Testis (tissue), 3 donors: ENCODE results near the gene C22orf23. TPM values are rescaled to one million over a fixed set of nuclear protein-coding genes. Genes with fewer than 3 reads are reported as not detected.

Experiments
- DNase-seq: peaks from one replicate; pipeline ENCODE4 v3.0.0-alpha.2; 2019
- H3K27ac ChIP-seq, 2 donors: fragments of 200-600 bp; sonication (generic); one replicate each; pipeline ENCODE4 v1.5.1; 2019
- H3K27me3 ChIP-seq: fragments of 200-600 bp; sonication (generic); one replicate; pipeline ENCODE4 v1.5.1; 2019
- H3K36me3 ChIP-seq: fragments of 200-600 bp; sonication (generic); one replicate; pipeline ENCODE4 v1.5.1; 2017; ENCODE audit warnings: low read depth; ENCODE audit errors: missing control alignments
- H3K4me1 ChIP-seq: fragments of 200-600 bp; sonication (generic); one replicate; pipeline ENCODE4 v1.5.1; 2019
- H3K4me3 ChIP-seq, 2 donors: fragments of 200-600 bp; sonication (generic); one replicate each; pipeline ENCODE4 v1.5.1; 2017 to 2019
- H3K9me3 ChIP-seq: fragments of 200-600 bp; sonication (generic); one replicate; pipeline ENCODE4 v1.5.1; 2017
- POLR2A ChIP-seq: fragments of 450-650 bp; IDR thresholded peaks from one replicate; pipeline ENCODE4 v1.6.1; 2017; ENCODE audit warnings: antibody characterized with exemption, mild to moderate bottlenecking, moderate library complexity
- WGBS, 2 donors: methylation state at CpG; one replicate each; pipeline ENCODE4 v1.1.5; 2018; 5-methylcytosine and 5-hydroxymethylcytosine counted together
- intact Hi-C: fragments of 100-400 bp; cut with DNase I; formaldehyde crosslinking; loops from one replicate; pipeline ENCODE4 v1.15.1; 2023; ENCODE audit warnings: low total_unique reads
- polyA plus RNA-seq: library from polyadenylated mRNA; stranded (reverse); fragments of 350-450 nt; fragmentation: Illumina TruSeq; extraction: RNeasy Lipid Tissue Mini Kit (QIAGEN cat#74804); gene quantifications from one replicate; pipeline ENCODE4 v1.2.3, GENCODE V29; 2014; ENCODE audit warnings: low read depth, low replicate concordance; ENCODE audit not compliant: insufficient read depth
- total RNA-seq, 2 donors: library from RNA; depleted of rRNA; stranded (reverse); fragments of >200 nt; gene quantifications; one replicate each; pipeline ENCODE4 v1.2.3, GENCODE V29; 2016
- TF ChIP-seq, protein P1 (sequence below), 3 experiments: fragments of 450-650 bp in 2 of 3; fragments of 200-600 bp in 1 of 3; sonication (generic) in 1 of 3; IDR thresholded peaks; one replicate each; pipeline ENCODE4 v1.5.1; 2016 to 2019; ENCODE audit warnings: antibody characterized with exemption in 3 of 3, mild to moderate bottlenecking in 2 of 3, moderate library complexity in 1 of 3

Gene C22orf23
- total and polyA plus RNA-seq, 3 donors from 2014 or later: 50.9 to 241 (median 70.9) TPM

- H3K4me3 ChIP-seq: no peak overlapping the region
- H3K9me3 ChIP-seq: no peaks in the 10 kb centered on the region
- intact Hi-C loops: no loop called here
- no peaks in the 10 kb centered on the region for H3K36me3 ChIP-seq
- peak overlapping the region; percentile 16 to 72 for H3K27ac ChIP-seq
- no peaks in the 10 kb centered on the region for H3K27me3 ChIP-seq
- DNase-seq: peak; percentile 92
- TF ChIP-seq POLR2A: no peak
- TF ChIP-seq, protein P1, sequence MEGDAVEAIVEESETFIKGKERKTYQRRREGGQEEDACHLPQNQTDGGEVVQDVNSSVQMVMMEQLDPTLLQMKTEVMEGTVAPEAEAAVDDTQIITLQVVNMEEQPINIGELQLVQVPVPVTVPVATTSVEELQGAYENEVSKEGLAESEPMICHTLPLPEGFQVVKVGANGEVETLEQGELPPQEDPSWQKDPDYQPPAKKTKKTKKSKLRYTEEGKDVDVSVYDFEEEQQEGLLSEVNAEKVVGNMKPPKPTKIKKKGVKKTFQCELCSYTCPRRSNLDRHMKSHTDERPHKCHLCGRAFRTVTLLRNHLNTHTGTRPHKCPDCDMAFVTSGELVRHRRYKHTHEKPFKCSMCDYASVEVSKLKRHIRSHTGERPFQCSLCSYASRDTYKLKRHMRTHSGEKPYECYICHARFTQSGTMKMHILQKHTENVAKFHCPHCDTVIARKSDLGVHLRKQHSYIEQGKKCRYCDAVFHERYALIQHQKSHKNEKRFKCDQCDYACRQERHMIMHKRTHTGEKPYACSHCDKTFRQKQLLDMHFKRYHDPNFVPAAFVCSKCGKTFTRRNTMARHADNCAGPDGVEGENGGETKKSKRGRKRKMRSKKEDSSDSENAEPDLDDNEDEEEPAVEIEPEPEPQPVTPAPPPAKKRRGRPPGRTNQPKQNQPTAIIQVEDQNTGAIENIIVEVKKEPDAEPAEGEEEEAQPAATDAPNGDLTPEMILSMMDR (IDR thresholded peaks at IDR 0.05): peak; percentile 83 to 89 (median 86)
- 26 to 50% methylated on average over 1 to 7 of the region's 13 CpGs for WGBS, 2 donors
- H3K4me1 ChIP-seq: peaks cover 43% of the 10 kb centered on the region
These were observed 19.6 kb downstream of the C22orf23 start for GRCh38 chr22:37933711-37934376.

DNA sequence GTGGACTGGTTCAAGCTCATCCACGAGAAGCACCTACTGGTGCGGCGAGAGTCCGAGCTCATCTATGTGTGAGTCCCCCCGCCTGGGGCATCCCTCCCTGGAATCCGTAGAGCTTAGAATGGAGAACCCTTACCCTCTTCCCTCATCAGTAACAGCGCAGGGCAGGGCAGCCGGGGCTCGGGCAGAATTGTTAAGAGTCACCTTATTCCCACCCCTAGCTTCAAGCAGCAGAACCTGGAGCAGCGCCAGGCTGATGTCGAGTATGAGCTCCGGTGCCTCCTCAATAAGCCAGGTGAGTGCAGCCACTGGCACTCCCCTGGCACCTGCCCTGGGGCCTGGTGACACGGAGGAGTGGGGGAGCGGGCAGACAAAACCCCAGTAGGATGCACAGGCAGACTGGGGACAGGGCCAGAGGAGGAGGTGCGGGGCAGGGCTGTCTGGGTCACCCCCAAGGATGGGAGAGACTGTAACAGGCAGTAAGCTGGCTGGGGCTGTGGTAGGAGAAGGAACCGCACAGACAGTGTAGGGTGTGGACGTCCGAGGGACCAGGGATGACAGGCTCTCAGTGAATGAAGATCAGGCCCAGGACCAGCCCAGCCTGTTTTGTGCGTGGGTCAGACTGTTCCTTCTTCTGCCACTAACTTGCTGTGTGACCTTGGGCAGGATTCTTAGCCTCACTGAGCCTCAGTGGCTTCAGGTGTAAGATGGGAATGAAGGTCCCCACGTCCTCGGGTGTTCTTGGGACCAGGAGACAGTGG lies 20.4 kb downstream of the C22orf23 start:
- H3K4me1 ChIP-seq: peaks cover 43% of the 10 kb centered on the region
- H3K27ac ChIP-seq: peak overlapping the region; percentile 16 to 72
- TF ChIP-seq, protein P1 (IDR thresholded peaks at IDR 0.05): no peak
- TF ChIP-seq POLR2A: no peak
- no peak overlapping the region for H3K4me3 ChIP-seq
- intact Hi-C loops: no loop called here
- WGBS, 2 donors: 65 to 74% methylated on average over 15 to 21 of the region's 21 CpGs
- no peaks in the 10 kb centered on the region for H3K27me3 ChIP-seq
- H3K9me3 ChIP-seq: no peaks in the 10 kb centered on the region
- peak; percentile 27 for DNase-seq
- no peaks in the 10 kb centered on the region for H3K36me3 ChIP-seq

DNA sequence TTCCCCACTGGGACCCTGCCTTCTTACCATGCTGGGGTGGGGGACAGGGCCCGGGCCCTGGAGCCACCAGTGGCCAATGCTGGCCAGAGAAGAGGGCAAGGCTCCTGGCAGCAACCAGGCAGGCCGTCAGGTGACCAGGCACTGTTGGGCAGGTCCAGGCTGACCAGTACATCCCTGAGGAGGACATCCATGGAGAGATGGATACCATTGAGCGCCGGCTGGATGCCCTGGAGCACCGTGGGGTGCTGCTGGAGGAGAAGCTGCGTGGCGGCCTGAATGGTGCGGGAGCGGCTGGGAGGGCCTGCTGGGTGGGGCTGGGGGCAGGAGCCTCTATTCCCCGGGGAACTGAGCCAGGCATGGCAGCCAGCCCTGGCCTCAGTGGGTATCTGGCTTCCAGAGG lies 21.0 kb downstream of the C22orf23 start:
- H3K9me3 ChIP-seq: no peaks in the 10 kb centered on the region
- TF ChIP-seq, protein P1 (IDR thresholded peaks at IDR 0.05): no peak
- TF ChIP-seq POLR2A: no peak
- peak overlapping the region in 1 of 2 donors; percentile 72 for H3K27ac ChIP-seq
- H3K4me3 ChIP-seq: no peak overlapping the region
- H3K27me3 ChIP-seq: no peaks in the 10 kb centered on the region
- WGBS, 2 donors: 59 to 89% methylated on average over 5 to 6 of the region's 10 CpGs
- H3K4me1 ChIP-seq: peaks cover 43% of the 10 kb centered on the region
- no peak for DNase-seq
- intact Hi-C loops: no loop called here
- H3K36me3 ChIP-seq: no peaks in the 10 kb centered on the region

GRCh38 chr22:37931893-37932389 lies 21.5 kb downstream of the C22orf23 start:
- Histone ChIP-seq H3K36me3 (no peaks in the 10 kb centered on the region), H3K4me1 (peaks cover 43% of the 10 kb centered on the region), H3K4me3 (no peak overlapping the region), H3K27me3 (no peaks in the 10 kb centered on the region), H3K27ac (no peak overlapping the region), H3K9me3 (no peaks in the 10 kb centered on the region)
- DNase-seq: peak; percentile 75
- TF ChIP-seq, protein P1 (IDR thresholded peaks at IDR 0.05): no peak
- no peak for TF ChIP-seq POLR2A
- intact Hi-C loops: no loop called here
- WGBS, 2 donors: 50 to 80% methylated on average over 1 to 6 of the region's 6 CpGs
